ENCODE measurements around the gene EXOC2. TPM values are rescaled to one million over a fixed set of nuclear protein-coding genes. Genes with fewer than 3 reads are reported as not detected.

EXOC2 gene
- total and polyA plus RNA-seq, 10 of the 15 experiments (the other 5 are each of a cell fraction or from before 2014, with no cell fraction given) = 8.7 to 32.8 (median 20.7) TPM

DNA sequence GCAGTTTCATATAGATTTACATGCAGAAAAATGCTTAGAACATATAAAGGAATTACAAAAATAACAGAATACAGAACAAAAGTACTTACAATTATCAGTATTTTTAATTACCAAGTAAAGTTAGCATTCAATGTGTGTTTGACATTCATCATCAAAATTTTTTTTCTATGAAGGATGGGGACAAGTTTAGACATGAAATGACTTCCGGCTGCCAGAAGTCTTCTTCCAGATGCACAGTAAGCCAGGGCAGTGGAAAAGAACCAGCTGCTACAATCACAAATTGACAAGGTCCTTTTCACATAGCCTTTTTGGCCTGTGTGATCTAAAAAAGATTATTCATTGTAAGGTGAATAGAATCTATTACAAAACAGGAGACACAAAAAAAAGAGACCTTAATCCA lies 109.8 kb downstream of the EXOC2 start:
- DNase-seq (ENCODE audit: low read depth, low spot score) (no peak), ATAC-seq (no peak), FAIRE-seq (no peak)
- no peaks in the 10 kb centered on the region for H3K27me3 ChIP-seq (replicated peaks in 1 of 2; ENCODE audit: control insufficient read depth in 2 of 2, insufficient read depth in 2 of 2, low read length in 1 of 2)
- BruUV-seq (replicated peaks) = no TSS peak
- no peaks in the 10 kb centered on the region; a peak in 1 of 4 replicates for H3K36me3 ChIP-seq (ENCODE audit: control insufficient read depth in 2 of 2, insufficient read depth in 2 of 2, low read length in 1 of 2)
- no peak overlapping the region for H2AFZ ChIP-seq (ENCODE audit: control insufficient read depth, low read depth, low read length)
- in situ Hi-C loops (cut with MboI) = no loop called here
- no peak overlapping the region for H3K4me3 ChIP-seq
- POLR2A ChIA-PET = no interaction called here
- no peak overlapping the region for H3K27ac ChIP-seq (ENCODE audit: control insufficient read depth, insufficient read depth)
- CTCF ChIA-PET = interaction anchor here (1.0 to 4.0 kb wide), 3 partner anchors 10 to 66 kb away, joined by 3 to 22 read pairs (median 3); no protein-coding TSS in a partner anchor
- no peaks in the 10 kb centered on the region for H3K9me3 ChIP-seq (replicated peaks; ENCODE audit: control insufficient read depth, insufficient read depth, low read length)
- H3K79me2 ChIP-seq (ENCODE audit: control insufficient read depth, insufficient read depth, low read length) = no peaks in the 10 kb centered on the region
- no peaks in the 10 kb centered on the region for H3K4me1 ChIP-seq (ENCODE audit: control insufficient read depth, insufficient read depth, low read length)
- TF ChIP-seq, protein P1, sequence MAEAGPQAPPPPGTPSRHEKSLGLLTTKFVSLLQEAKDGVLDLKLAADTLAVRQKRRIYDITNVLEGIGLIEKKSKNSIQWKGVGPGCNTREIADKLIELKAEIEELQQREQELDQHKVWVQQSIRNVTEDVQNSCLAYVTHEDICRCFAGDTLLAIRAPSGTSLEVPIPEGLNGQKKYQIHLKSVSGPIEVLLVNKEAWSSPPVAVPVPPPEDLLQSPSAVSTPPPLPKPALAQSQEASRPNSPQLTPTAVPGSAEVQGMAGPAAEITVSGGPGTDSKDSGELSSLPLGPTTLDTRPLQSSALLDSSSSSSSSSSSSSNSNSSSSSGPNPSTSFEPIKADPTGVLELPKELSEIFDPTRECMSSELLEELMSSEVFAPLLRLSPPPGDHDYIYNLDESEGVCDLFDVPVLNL (IDR thresholded peaks at IDR 0.05; ENCODE audit: low read depth, low read length) = no peak
- TF ChIP-seq SMAD1 (IDR thresholded peaks at IDR 0.05; ENCODE audit: low read depth, partially characterized antibody) (no peak), ZZZ3 (IDR thresholded peaks at IDR 0.05; ENCODE audit: control insufficient read depth, insufficient read length, low read depth) (no peak), SUZ12 (IDR thresholded peaks at IDR 0.05; ENCODE audit: unreplicated experiment) (no peak), BHLHE40 (IDR thresholded peaks at IDR 0.05; ENCODE audit: borderline replicate concordance in 1 of 2, low read depth in 2 of 2, low read length in 1 of 2) (no peak), ZNF274 (IDR thresholded peaks at IDR 0.05; ENCODE audit: insufficient read depth, insufficient read length) (no peak), CREM (IDR thresholded peaks at IDR 0.05; ENCODE audit: low read depth) (no peak), YY1 (IDR thresholded peaks at IDR 0.05; ENCODE audit: low read depth, low read length) (no peak), TCF12 (IDR thresholded peaks at IDR 0.05; ENCODE audit: low read depth, low read length) (no peak), PAX5 (IDR thresholded peaks at IDR 0.05; ENCODE audit: borderline replicate concordance, low read depth, low read length) (no peak), POLR2AphosphoS5 (IDR thresholded peaks at IDR 0.05; ENCODE audit: low read length) (no peak), SRF (IDR thresholded peaks at IDR 0.05; ENCODE audit: low read depth in 2 of 2, low read length in 2 of 2) (no peak), ATF7 (IDR thresholded peaks at IDR 0.05; ENCODE audit: low read depth) (no peak), BCL11A (IDR thresholded peaks at IDR 0.05; ENCODE audit: low read depth, low read length) (no peak), BCL3 (IDR thresholded peaks at IDR 0.05; ENCODE audit: borderline replicate concordance, insufficient read depth, low read depth, low read length, poor library complexity, severe bottlenecking) (no peak), EP300 (IDR thresholded peaks at IDR 0.05; ENCODE audit: borderline replicate concordance in 1 of 2, control insufficient read depth in 1 of 2, low read depth in 2 of 2, low read length in 2 of 2) (no peak), NRF1 (conservative IDR thresholded peaks at IDR 0.05; ENCODE audit: low read depth, low read length) (no peak)
- no peak overlapping the region for H3K4me2 ChIP-seq (ENCODE audit: control insufficient read depth, insufficient read depth)
- H3K9ac ChIP-seq (ENCODE audit: control insufficient read depth, insufficient read depth, low read length) = no peak overlapping the region
- RAD21 ChIA-PET (ENCODE audit: unreplicated experiment) = interaction anchor here (1.1 kb wide), 2 partner anchors 8 to 10 kb away, joined by 4 to 5 read pairs; no protein-coding TSS in a partner anchor
- SMC1A ChIA-PET (ENCODE audit: uncharacterized antibody, unreplicated experiment) = interaction anchor here (0.9 to 1.7 kb wide), 5 partner anchors 9 to 195 kb away, joined by 3 to 9 read pairs (median 3); no protein-coding TSS in a partner anchor
- 94% methylated on average over 1 of the region's 1 CpG for WGBS (ENCODE audit: insufficient coverage, insufficient replicate concordance, low lambda C conversion rate, missing lambda C conversion rate)
- H4K20me1 ChIP-seq (ENCODE audit: control insufficient read depth, insufficient read depth) = no peaks in the 10 kb centered on the region
- intact Hi-C loops (cut with micrococcal nuclease; ENCODE audit: unreplicated experiment) = no loop called here
